HepG2 (cell line): ENCODE data around the gene SLC22A5.

ENCODE experiments used
- ATF3 ChIP-seq: sonication (generic); formaldehyde crosslinking; IDR thresholded peaks from 2 replicates; pipeline ENCODE4 v1.4.0; 2020; ENCODE audit warnings: missing genetic modification reagents
- ATF5 ChIP-seq: sonication (generic); formaldehyde crosslinking; IDR thresholded peaks from 2 replicates; pipeline ENCODE4 v1.4.0; 2020; ENCODE audit warnings: mild to moderate bottlenecking, low read depth, missing genetic modification reagents
- ATRX ChIP-seq: sonication (generic); formaldehyde crosslinking; IDR thresholded peaks from 2 replicates; pipeline ENCODE4 v1.4.0; 2020; ENCODE audit warnings: missing genetic modification reagents, borderline replicate concordance
- ESRRA ChIP-seq: sonication (generic); formaldehyde crosslinking; IDR thresholded peaks from 2 replicates; pipeline ENCODE4 v1.5.1; 2020; ENCODE audit warnings: mild to moderate bottlenecking, low read depth, missing genetic modification reagents
- MEF2D ChIP-seq: sonication (generic); formaldehyde crosslinking; IDR thresholded peaks from 2 replicates; pipeline ENCODE4 v1.5.1; 2020; ENCODE audit warnings: mild to moderate bottlenecking, missing genetic modification reagents
- POLR2A ChIP-seq, 2 experiments: IDR thresholded peaks; 2 replicates each; pipeline ENCODE4 v1.6.1; 2011; ENCODE audit warnings: low read depth in 2 of 2, low read length in 2 of 2, mild to moderate bottlenecking in 1 of 2, moderate library complexity in 1 of 2; ENCODE audit not compliant: insufficient read depth in 1 of 2
- ZBTB2 ChIP-seq: sonication (generic); formaldehyde crosslinking; IDR thresholded peaks from 2 replicates; pipeline ENCODE4 v1.8.0; 2022; ENCODE audit warnings: low read depth, missing genetic modification reagents
- ZMYM2 ChIP-seq: sonication (generic); formaldehyde crosslinking; IDR thresholded peaks from 2 replicates; pipeline ENCODE4 v1.8.0; 2022; ENCODE audit warnings: mild to moderate bottlenecking, missing genetic modification reagents
- ZNF10 ChIP-seq: sonication (generic); formaldehyde crosslinking; IDR thresholded peaks from 2 replicates; pipeline ENCODE4 v1.4.0; 2020; ENCODE audit warnings: mild to moderate bottlenecking, low read depth, missing genetic modification reagents, borderline replicate concordance
- ZNF253 ChIP-seq: sonication (generic); formaldehyde crosslinking; IDR thresholded peaks from 2 replicates; pipeline ENCODE4 v1.8.0; 2022; ENCODE audit warnings: mild to moderate bottlenecking, missing genetic modification reagents, borderline replicate concordance
- ZNF432 ChIP-seq: sonication (generic); formaldehyde crosslinking; IDR thresholded peaks from 2 replicates; pipeline ENCODE4 v1.5.0; 2020; ENCODE audit warnings: missing genetic modification reagents, mild to moderate bottlenecking, borderline replicate concordance

- TF ChIP-seq ATF5 (CRISPR knock-in tag) (no peak), ZNF432 (no peak), ATRX (CRISPR knock-in tag) (no peak), ATF3 (CRISPR knock-in tag) (no peak), ZBTB2 (no peak), ZMYM2 (CRISPR knock-in tag) (no peak), ZNF253 (CRISPR knock-in tag) (no peak), POLR2A (IDR thresholded peaks at IDR 0.05; ENCODE audit: insufficient read depth in 1 of 2, low read depth in 2 of 2, low read length in 2 of 2) (no peak), ZNF10 (CRISPR knock-in tag) (no peak), ESRRA (CRISPR knock-in tag) (no peak), MEF2D (CRISPR knock-in tag) (no peak)
These were observed 30.0 kb upstream of the SLC22A5 start for GRCh38 chr5:132339502-132339901.
